Skeletal muscle tissue (tissue), 4 donors: Measurements from ENCODE around the gene HS1BP3. TPM values are rescaled to one million over a fixed set of nuclear protein-coding genes. Genes with fewer than 3 reads are reported as not detected.
A peak's percentile ranks its signal among the peaks of the same experiment; 100 is the strongest.

Experiments used
- H3K27ac ChIP-seq: one replicate; pipeline ENCODE4 v1.7.0; 2013; ENCODE audit warnings: mild to moderate bottlenecking, low read depth, low read length, inconsistent platforms
- H3K27me3 ChIP-seq, 3 donors: one replicate each; pipeline ENCODE4 v1.7.0; 2013; ENCODE audit warnings: low read length in 3 of 3; ENCODE audit not compliant: control insufficient read depth in 3 of 3, insufficient read depth in 3 of 3
- H3K36me3 ChIP-seq, 3 donors: one replicate each; pipeline ENCODE4 v1.7.0; 2013; ENCODE audit warnings: low read length in 3 of 3; ENCODE audit not compliant: control insufficient read depth in 3 of 3, insufficient read depth in 3 of 3
- H3K4me1 ChIP-seq, 3 donors: one replicate each; pipeline ENCODE4 v1.7.0; 2013; ENCODE audit warnings: low read length in 3 of 3, mild to moderate bottlenecking in 3 of 3; ENCODE audit not compliant: control insufficient read depth in 3 of 3, insufficient read depth in 3 of 3
- H3K4me3 ChIP-seq, 3 donors: one replicate each; pipeline ENCODE4 v1.7.0; 2013; ENCODE audit warnings: low read length in 3 of 3
- H3K9ac ChIP-seq, 3 donors: one replicate each; pipeline ENCODE4 v1.7.0; 2013; ENCODE audit warnings: low read length in 3 of 3, mild to moderate bottlenecking in 3 of 3, moderate library complexity in 2 of 3, low read depth in 1 of 3
- H3K9me3 ChIP-seq, 3 donors: one replicate each; pipeline ENCODE4 v1.7.0; 2013; ENCODE audit warnings: low read length in 3 of 3; ENCODE audit not compliant: control insufficient read depth in 3 of 3
- total RNA-seq: library from RNA; depleted of rRNA; stranded (reverse); fragments of >200 nt; gene quantifications from one replicate; pipeline ENCODE4 v1.2.3, GENCODE V29; 2014
- donor health status: Osteomylitis.

The HS1BP3 gene
- total RNA-seq, 1 donor from 2014 or later, result 10.4 TPM

DNA sequence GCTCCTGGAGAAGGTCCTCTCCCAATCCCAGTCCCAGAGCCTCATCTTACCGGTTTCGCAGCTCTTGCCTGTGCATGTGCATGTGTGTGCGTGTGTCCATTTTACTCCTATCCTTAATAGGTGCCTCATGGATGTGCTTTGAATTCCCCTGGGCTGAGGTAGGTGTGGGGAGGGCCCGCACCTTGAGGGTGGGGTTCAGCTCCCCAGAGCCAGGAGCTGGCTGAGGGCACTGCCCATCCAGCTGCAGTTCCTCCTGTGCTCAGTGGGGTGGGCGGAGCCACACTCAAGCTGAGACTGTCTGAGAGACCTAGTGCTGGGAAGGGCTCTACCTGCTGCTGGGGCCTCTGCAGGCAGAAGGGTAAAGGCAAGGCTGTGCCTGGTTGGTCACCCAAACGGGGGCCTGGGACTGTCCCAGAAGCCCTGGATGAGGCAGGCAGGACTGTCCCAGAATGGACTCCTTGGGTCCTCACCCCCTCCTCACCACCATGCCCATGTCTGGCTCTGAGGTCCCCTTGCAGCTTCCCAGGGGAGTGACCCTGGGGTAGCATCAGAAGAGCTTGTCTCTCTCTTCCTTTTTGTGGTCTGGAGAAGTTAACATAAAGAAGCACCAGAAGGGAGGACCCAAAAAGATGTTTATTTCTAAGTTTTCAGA, 24.9 kb upstream of the HS1BP3 start:
- H3K27me3 ChIP-seq, result peaks cover 26 to 35% (median 30%) of the 10 kb centered on the region in 3 donors
- no peak overlapping the region for H3K9ac ChIP-seq
- no peak overlapping the region for H3K4me3 ChIP-seq
- no peaks in the 10 kb centered on the region for H3K36me3 ChIP-seq
- H3K27ac ChIP-seq, result no peak overlapping the region
- H3K9me3 ChIP-seq, result no peaks in the 10 kb centered on the region
- peaks cover 6 to 19% (median 14%) of the 10 kb centered on the region in 3 donors for H3K4me1 ChIP-seq

DNA sequence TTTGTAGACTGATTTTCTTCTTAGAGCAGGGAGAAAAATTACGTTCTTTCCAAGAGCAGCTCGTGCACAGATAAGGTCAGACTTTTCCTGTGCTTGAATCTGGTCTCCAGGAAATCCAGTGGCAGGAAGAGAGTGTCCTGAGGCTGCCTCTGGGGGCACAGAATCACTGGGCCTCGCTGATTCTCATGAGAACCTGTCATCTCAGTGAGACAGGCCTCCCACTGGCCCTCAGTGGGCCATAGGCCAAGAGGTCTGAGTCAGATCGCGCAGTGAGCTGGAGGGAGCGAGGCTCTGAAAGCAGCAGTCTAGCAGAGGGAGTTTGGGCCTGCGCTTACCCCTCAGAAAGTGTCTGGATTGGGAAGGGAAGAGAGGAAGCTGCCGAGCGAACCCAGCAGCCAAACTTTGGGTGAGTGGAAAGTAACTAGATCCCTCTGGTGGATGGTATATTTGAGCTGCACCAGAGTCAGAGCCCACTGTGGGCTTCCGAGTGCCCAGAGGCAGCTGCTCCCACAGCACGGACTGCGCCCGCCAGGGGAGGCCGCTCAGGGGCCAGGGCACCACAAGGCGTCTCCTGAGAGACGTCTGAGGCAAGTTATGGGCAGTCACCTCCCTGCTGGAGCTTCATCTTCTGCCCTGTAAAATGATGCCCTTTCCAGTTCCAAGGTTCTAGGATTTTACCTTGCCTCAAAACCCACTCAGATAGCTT, 24.2 kb upstream of the HS1BP3 start:
- H3K27me3 ChIP-seq, result peaks cover 33 to 41% (median 35%) of the 10 kb centered on the region in 3 donors
- H3K9me3 ChIP-seq, result no peaks in the 10 kb centered on the region
- H3K4me1 ChIP-seq, result peaks cover 6 to 19% (median 14%) of the 10 kb centered on the region in 3 donors
- no peak overlapping the region for H3K4me3 ChIP-seq
- no peaks in the 10 kb centered on the region for H3K36me3 ChIP-seq
- H3K27ac ChIP-seq, result peak overlapping the region; percentile 12
- no peak overlapping the region for H3K9ac ChIP-seq

- H3K9ac ChIP-seq, result no peak overlapping the region
- peaks cover 6 to 19% (median 14%) of the 10 kb centered on the region in 3 donors for H3K4me1 ChIP-seq
- H3K9me3 ChIP-seq, result no peaks in the 10 kb centered on the region
- H3K4me3 ChIP-seq, result no peak overlapping the region
- H3K27ac ChIP-seq, result no peak overlapping the region
- H3K36me3 ChIP-seq, result no peaks in the 10 kb centered on the region
- H3K27me3 ChIP-seq, result peaks cover 40 to 48% (median 42%) of the 10 kb centered on the region in 3 donors
Observed at GRCh38 chr2:20674309-20674965, 23.5 kb upstream of the HS1BP3 start.

GRCh38 chr2:20673686-20674308, 22.9 kb upstream of the HS1BP3 start:
- Histone ChIP-seq H3K9me3 (no peaks in the 10 kb centered on the region), H3K4me3 (no peak overlapping the region), H3K4me1 (peaks cover 6 to 19% (median 14%) of the 10 kb centered on the region in 3 donors), H3K27me3 (peaks cover 46 to 54% (median 48%) of the 10 kb centered on the region in 3 donors), H3K9ac (no peak overlapping the region), H3K27ac (no peak overlapping the region), H3K36me3 (no peaks in the 10 kb centered on the region)

DNA sequence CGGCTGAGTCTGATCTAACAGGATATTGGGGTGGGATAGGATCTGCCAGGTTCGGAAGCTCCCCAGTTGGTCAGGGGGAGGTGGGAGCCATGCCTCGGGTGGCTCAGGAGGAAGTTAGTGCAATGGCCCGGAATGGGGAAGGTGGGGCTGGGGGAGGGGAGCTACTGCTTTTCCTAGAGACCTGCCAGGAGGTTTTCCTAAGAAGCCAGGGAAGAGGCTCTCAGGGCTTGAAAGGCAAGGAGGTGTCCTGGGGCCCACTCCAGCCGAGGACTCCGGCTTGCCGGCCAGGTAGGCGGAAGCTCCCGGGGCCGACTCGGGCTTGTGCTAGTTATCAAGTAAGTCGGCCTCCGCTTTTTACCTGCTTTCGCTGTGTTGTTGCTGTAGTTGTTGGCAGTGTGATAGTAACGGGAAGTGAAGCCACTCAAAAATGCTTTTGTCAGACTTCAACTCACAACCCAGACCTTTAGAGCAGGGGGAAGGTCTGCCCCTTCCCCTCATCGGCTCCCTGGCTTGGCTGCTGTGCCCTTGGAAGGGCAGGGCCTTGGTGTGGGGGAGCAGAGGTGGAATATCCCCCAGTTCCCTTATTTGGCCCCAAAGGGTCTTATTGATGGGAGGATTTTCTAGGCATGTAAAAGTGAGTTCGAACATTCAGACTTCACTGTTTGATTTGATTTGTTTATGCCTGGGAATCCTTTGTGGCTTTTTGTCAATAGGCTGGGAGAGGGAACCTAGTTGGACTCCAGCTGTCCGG, 21.5 kb upstream of the HS1BP3 start:
- Histone ChIP-seq H3K27me3 (peaks cover 61 to 68% (median 62%) of the 10 kb centered on the region in 3 donors), H3K27ac (no peak overlapping the region), H3K9me3 (no peaks in the 10 kb centered on the region), H3K9ac (no peak overlapping the region), H3K36me3 (no peaks in the 10 kb centered on the region), H3K4me1 (peaks cover 9 to 19% (median 9%) of the 10 kb centered on the region in 3 donors), H3K4me3 (no peak overlapping the region)

GRCh38 chr2:20671736-20672080, 20.8 kb upstream of the HS1BP3 start:
- no peaks in the 10 kb centered on the region for H3K36me3 ChIP-seq
- H3K9me3 ChIP-seq, result no peaks in the 10 kb centered on the region
- no peak overlapping the region for H3K4me3 ChIP-seq
- H3K27ac ChIP-seq, result no peak overlapping the region
- no peak overlapping the region for H3K9ac ChIP-seq
- peaks cover 9 to 19% (median 11%) of the 10 kb centered on the region in 3 donors for H3K4me1 ChIP-seq
- peaks cover 62 to 68% (median 63%) of the 10 kb centered on the region in 3 donors for H3K27me3 ChIP-seq

DNA sequence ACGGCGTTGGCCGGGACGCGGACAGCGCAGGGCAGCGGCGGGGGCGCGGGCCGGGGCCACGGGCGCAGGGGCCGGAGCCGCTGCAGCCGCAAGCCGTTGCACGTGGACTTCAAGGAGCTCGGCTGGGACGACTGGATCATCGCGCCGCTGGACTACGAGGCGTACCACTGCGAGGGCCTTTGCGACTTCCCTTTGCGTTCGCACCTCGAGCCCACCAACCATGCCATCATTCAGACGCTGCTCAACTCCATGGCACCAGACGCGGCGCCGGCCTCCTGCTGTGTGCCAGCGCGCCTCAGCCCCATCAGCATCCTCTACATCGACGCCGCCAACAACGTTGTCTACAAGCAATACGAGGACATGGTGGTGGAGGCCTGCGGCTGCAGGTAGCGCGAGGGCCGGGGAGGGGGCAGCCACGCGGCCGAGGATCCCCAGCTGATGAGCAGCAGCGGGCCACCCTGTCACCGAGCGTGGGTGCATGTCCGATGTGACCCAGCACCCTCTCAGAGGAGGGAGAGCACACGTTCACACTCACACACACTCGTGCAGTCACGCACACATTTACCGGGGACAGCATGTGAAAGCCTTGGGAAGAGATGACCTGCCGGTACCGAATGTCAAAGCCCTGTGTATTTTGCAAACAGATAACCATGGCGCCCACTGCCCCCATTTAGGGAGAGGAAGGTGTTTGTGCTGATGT, 20.3 kb upstream of the HS1BP3 start:
- Histone ChIP-seq H3K27ac (no peak overlapping the region), H3K4me1 (peaks cover 9 to 16% (median 15%) of the 10 kb centered on the region in 3 donors), H3K4me3 (no peak overlapping the region), H3K9me3 (no peaks in the 10 kb centered on the region), H3K36me3 (no peaks in the 10 kb centered on the region), H3K9ac (no peak overlapping the region), H3K27me3 (peaks cover 67 to 71% (median 67%) of the 10 kb centered on the region in 3 donors)

DNA sequence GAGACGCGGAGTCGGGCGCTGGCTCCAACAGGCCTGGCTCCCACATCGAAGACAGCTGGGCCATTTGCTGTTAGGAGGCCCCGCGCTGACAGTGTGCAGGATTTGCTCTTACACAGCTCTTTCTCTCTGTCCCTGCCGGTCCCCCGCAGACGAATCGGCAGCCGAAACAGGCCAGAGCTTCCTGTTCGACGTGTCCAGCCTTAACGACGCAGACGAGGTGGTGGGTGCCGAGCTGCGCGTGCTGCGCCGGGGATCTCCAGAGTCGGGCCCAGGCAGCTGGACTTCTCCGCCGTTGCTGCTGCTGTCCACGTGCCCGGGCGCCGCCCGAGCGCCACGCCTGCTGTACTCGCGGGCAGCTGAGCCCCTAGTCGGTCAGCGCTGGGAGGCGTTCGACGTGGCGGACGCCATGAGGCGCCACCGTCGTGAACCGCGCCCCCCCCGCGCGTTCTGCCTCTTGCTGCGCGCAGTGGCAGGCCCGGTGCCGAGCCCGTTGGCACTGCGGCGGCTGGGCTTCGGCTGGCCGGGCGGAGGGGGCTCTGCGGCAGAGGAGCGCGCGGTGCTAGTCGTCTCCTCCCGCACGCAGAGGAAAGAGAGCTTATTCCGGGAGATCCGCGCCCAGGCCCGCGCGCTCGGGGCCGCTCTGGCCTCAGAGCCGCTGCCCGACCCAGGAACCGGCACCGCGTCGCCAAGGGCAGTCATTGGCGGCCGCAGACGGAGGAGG, 19.6 kb upstream of the HS1BP3 start:
- peaks cover 74 to 78% (median 75%) of the 10 kb centered on the region in 3 donors for H3K27me3 ChIP-seq
- H3K9me3 ChIP-seq, result no peaks in the 10 kb centered on the region
- no peak overlapping the region for H3K4me3 ChIP-seq
- H3K4me1 ChIP-seq, result peaks cover 3 to 20% (median 18%) of the 10 kb centered on the region in 3 donors
- H3K27ac ChIP-seq, result no peak overlapping the region
- H3K36me3 ChIP-seq, result no peaks in the 10 kb centered on the region
- no peak overlapping the region for H3K9ac ChIP-seq
